CD8-positive, alpha-beta memory T cell (primary cell): ENCODE results near the gene HCN4. TPM values are rescaled to one million over a fixed set of nuclear protein-coding genes. Genes with fewer than 3 reads are reported as not detected.
"Not testable (repeated sequence)": the region's sequence is repeated elsewhere in the genome, so short reads cannot be mapped to it uniquely, and the experiment has no call there.

Experiments used
- CTCF ChIA-PET: fragments of 350-600 bp; sonication (Branson Sonifier 250); formaldehyde crosslinking; loops from one replicate; lab custom pipeline; 2021; ENCODE audit warnings: antibody characterized with exemption; lab: Charles Lee
- POLR2A ChIA-PET: fragments of 350-600 bp; sonication (Branson Sonifier 250); formaldehyde crosslinking; loops from one replicate; lab custom pipeline; 2021; ENCODE audit warnings: antibody characterized with exemption; lab: Charles Lee
- DNase-seq, 5 donors: peaks; one replicate each; pipeline versions ENCODE4 v3.0.0 to v3.0.0-alpha.2; 2020 to 2022; ENCODE audit warnings: mixed read lengths in 1 of 5
- H3K27ac ChIP-seq: one replicate; pipeline ENCODE4 v1.7.0; 2013; ENCODE audit warnings: low read depth, mild to moderate bottlenecking, low read length, moderate library complexity
- H3K27me3 ChIP-seq: 2 replicates; pipeline ENCODE4 v1.7.0; 2013; ENCODE audit warnings: low read length, mild to moderate bottlenecking; ENCODE audit not compliant: insufficient read depth, poor library complexity, severe bottlenecking
- H3K36me3 ChIP-seq: 2 replicates; pipeline ENCODE4 v1.7.0; 2013; ENCODE audit warnings: mild to moderate bottlenecking, low read length, moderate library complexity; ENCODE audit not compliant: insufficient read depth
- H3K4me1 ChIP-seq: 2 replicates; pipeline ENCODE4 v1.7.0; 2013; ENCODE audit warnings: mild to moderate bottlenecking, low read length, moderate library complexity; ENCODE audit not compliant: insufficient read depth
- H3K4me3 ChIP-seq: 2 replicates; pipeline ENCODE4 v1.7.0; 2013; ENCODE audit warnings: mild to moderate bottlenecking, low read length
- H3K9me3 ChIP-seq: 2 replicates; pipeline ENCODE4 v1.7.0; 2013; ENCODE audit warnings: mild to moderate bottlenecking, low read length
- H3K27ac Mint-ChIP-seq, 8 donors: one replicate each; pipeline ENCODE4 v1.8.0; 2020 to 2021; ENCODE audit warnings: mixed read lengths in 8 of 8, mild to moderate bottlenecking in 6 of 8, inconsistent platforms in 3 of 8, moderate library complexity in 3 of 8
- H3K27me3 Mint-ChIP-seq, 2 donors: one replicate each; pipeline ENCODE4 v1.8.0; 2020 to 2021; ENCODE audit warnings: mixed read lengths in 2 of 2, mild to moderate bottlenecking in 1 of 2, moderate library complexity in 1 of 2
- H3K36me3 Mint-ChIP-seq, 3 donors: one replicate each; pipeline ENCODE4 v1.8.0; 2020 to 2021; ENCODE audit warnings: mixed read lengths in 3 of 3, inconsistent platforms in 1 of 3, mild to moderate bottlenecking in 1 of 3
- H3K4me1 Mint-ChIP-seq, 3 donors: one replicate each; pipeline ENCODE4 v1.8.0; 2020 to 2021; ENCODE audit warnings: mixed read lengths in 3 of 3, inconsistent platforms in 1 of 3, mild to moderate bottlenecking in 1 of 3
- H3K4me3 Mint-ChIP-seq, 7 donors: one replicate each; pipeline ENCODE4 v1.8.0; 2020 to 2021; ENCODE audit warnings: mixed read lengths in 7 of 7, mild to moderate bottlenecking in 6 of 7, moderate library complexity in 4 of 7, inconsistent platforms in 2 of 7
- H3K9me3 Mint-ChIP-seq, 5 donors: one replicate each; pipeline ENCODE4 v1.8.0; 2020 to 2022; ENCODE audit warnings: mixed read lengths in 5 of 5, mild to moderate bottlenecking in 3 of 5, moderate library complexity in 2 of 5, inconsistent platforms in 1 of 5
- polyA plus RNA-seq: library from polyadenylated mRNA; unstranded; fragments of 300-500 nt; fragmentation: Illumina TruSeq; gene quantifications from one replicate; pipeline ENCODE4 v1.2.3, GENCODE V29; 2021
- total RNA-seq, 2 experiments: library from RNA; stranded (reverse); gene quantifications; one replicate each; pipeline ENCODE4 v1.2.3, GENCODE V29; 2021

The HCN4 gene
- total and polyA plus RNA-seq, 3 experiments from 2014 or later: 0.02 TPM; not detected in 1

DNA sequence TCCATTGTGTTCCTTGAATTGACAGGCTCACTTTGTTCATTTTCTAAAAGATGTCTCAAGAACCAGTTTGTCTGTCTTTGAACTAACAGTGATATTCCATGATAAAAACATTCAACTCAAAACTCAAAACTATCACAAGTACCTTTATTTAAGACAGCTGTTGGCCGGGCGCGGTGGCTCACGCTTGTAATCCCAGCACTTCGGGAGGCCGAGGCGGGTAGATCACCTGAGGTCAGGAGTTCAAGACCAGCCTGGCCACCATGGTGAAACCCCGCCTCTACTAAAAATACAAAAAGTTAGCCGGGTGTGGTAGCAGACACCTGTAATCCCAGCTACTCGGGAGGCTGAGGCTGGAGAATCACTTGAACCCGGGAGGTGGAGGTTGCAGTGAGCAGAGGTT is 68.5 kb downstream of the HCN4 start:
- H3K9me3 Mint-ChIP-seq, H3K27ac ChIP-seq, H3K4me1 Mint-ChIP-seq, H3K27me3 Mint-ChIP-seq, DNase-seq, H3K36me3 ChIP-seq, H3K27ac Mint-ChIP-seq, H3K27me3 ChIP-seq, H3K4me1 ChIP-seq, H3K9me3 ChIP-seq, POLR2A ChIA-PET, H3K4me3 Mint-ChIP-seq, CTCF ChIA-PET, H3K4me3 ChIP-seq: not testable (repeated sequence)
- H3K36me3 Mint-ChIP-seq: peaks cover 8 to 33% (median 11%) of the 10 kb centered on the region in 3 donors

GRCh38 chr15:73298522-73299245 is 70.1 kb downstream of the HCN4 start:
- peaks cover 0 to 8% (median 0%) of the 10 kb centered on the region in 3 donors for H3K4me1 Mint-ChIP-seq
- H3K4me1 ChIP-seq: no peaks in the 10 kb centered on the region
- H3K9me3 Mint-ChIP-seq: no peaks in the 10 kb centered on the region
- POLR2A ChIA-PET: no interaction called here
- peaks cover 8 to 36% (median 15%) of the 10 kb centered on the region in 3 donors for H3K36me3 Mint-ChIP-seq
- H3K27ac Mint-ChIP-seq: no peak overlapping the region
- H3K27me3 ChIP-seq: no peaks in the 10 kb centered on the region
- H3K27ac ChIP-seq: no peak overlapping the region
- no peak overlapping the region for H3K4me3 Mint-ChIP-seq
- H3K36me3 ChIP-seq: no peaks in the 10 kb centered on the region
- CTCF ChIA-PET: interaction anchor here (1.5 kb wide), 1 partner anchor 385 kb away, joined by 3 read pairs; no protein-coding TSS in a partner anchor
- H3K9me3 ChIP-seq: no peaks in the 10 kb centered on the region
- H3K27me3 Mint-ChIP-seq: peaks cover 0 to 4% of the 10 kb centered on the region in 2 donors
- no peak for DNase-seq
- no peak overlapping the region for H3K4me3 ChIP-seq

- no peaks in the 10 kb centered on the region for H3K36me3 ChIP-seq
- H3K27me3 Mint-ChIP-seq: peaks cover 0 to 3% of the 10 kb centered on the region in 2 donors
- no peaks in the 10 kb centered on the region for H3K9me3 Mint-ChIP-seq
- no peaks in the 10 kb centered on the region for H3K9me3 ChIP-seq
- ChIA-PET CTCF (interaction anchor here (1.5 kb wide), 1 partner anchor 387 kb away, joined by 3 read pairs; no protein-coding TSS in a partner anchor), POLR2A (no interaction called here)
- H3K4me3 ChIP-seq: no peak overlapping the region
- H3K36me3 Mint-ChIP-seq: peaks cover 4 to 25% (median 14%) of the 10 kb centered on the region in 3 donors
- H3K4me1 Mint-ChIP-seq: no peaks in the 10 kb centered on the region
- no peaks in the 10 kb centered on the region for H3K4me1 ChIP-seq
- no peak overlapping the region for H3K27ac ChIP-seq
- H3K27ac Mint-ChIP-seq: peak overlapping the region in 2 of 8 donors; percentile 66 to 85
- no peak for DNase-seq
- no peak overlapping the region for H3K4me3 Mint-ChIP-seq
- H3K27me3 ChIP-seq: no peaks in the 10 kb centered on the region
Observed at GRCh38 chr15:73296609-73297353, 72.0 kb downstream of the HCN4 start.

GRCh38 chr15:73295630-73296286 is 73.0 kb downstream of the HCN4 start:
- H3K36me3 Mint-ChIP-seq: peaks cover 4 to 21% (median 11%) of the 10 kb centered on the region in 3 donors
- CTCF ChIA-PET: no interaction called here
- no peaks in the 10 kb centered on the region for H3K9me3 Mint-ChIP-seq
- H3K27me3 Mint-ChIP-seq: peaks cover 0 to 3% of the 10 kb centered on the region in 2 donors
- Histone ChIP-seq H3K27ac (no peak overlapping the region), H3K36me3 (no peaks in the 10 kb centered on the region), H3K4me1 (no peaks in the 10 kb centered on the region), H3K27me3 (no peaks in the 10 kb centered on the region), H3K9me3 (no peaks in the 10 kb centered on the region), H3K4me3 (no peak overlapping the region)
- DNase-seq: no peak
- no peaks in the 10 kb centered on the region for H3K4me1 Mint-ChIP-seq
- H3K4me3 Mint-ChIP-seq: no peak overlapping the region
- POLR2A ChIA-PET: no interaction called here
- no peak overlapping the region for H3K27ac Mint-ChIP-seq

- no peak overlapping the region for H3K27ac Mint-ChIP-seq
- no peaks in the 10 kb centered on the region for H3K4me1 Mint-ChIP-seq
- peaks cover 0 to 3% of the 10 kb centered on the region in 2 donors for H3K27me3 Mint-ChIP-seq
- peaks cover 6 to 22% (median 18%) of the 10 kb centered on the region in 3 donors for H3K36me3 Mint-ChIP-seq
- ChIA-PET CTCF (no interaction called here), POLR2A (no interaction called here)
- Histone ChIP-seq H3K4me1 (no peaks in the 10 kb centered on the region), H3K36me3 (no peaks in the 10 kb centered on the region), H3K27ac (no peak overlapping the region), H3K27me3 (no peaks in the 10 kb centered on the region), H3K9me3 (no peaks in the 10 kb centered on the region), H3K4me3 (no peak overlapping the region)
- DNase-seq: no peak
- no peak overlapping the region for H3K4me3 Mint-ChIP-seq
- H3K9me3 Mint-ChIP-seq: no peaks in the 10 kb centered on the region
Observed at GRCh38 chr15:73293773-73294172, 75.0 kb downstream of the HCN4 start.

- Histone ChIP-seq H3K27ac (no peak overlapping the region), H3K9me3 (no peaks in the 10 kb centered on the region), H3K27me3 (no peaks in the 10 kb centered on the region), H3K4me1 (no peaks in the 10 kb centered on the region), H3K4me3 (no peak overlapping the region), H3K36me3 (no peaks in the 10 kb centered on the region)
- no peaks in the 10 kb centered on the region for H3K27me3 Mint-ChIP-seq
- POLR2A ChIA-PET: no interaction called here
- CTCF ChIA-PET: interaction anchor here (1.3 kb wide), 1 partner anchor 14 kb away, joined by 6 read pairs; no protein-coding TSS in a partner anchor
- DNase-seq: no peak
- H3K27ac Mint-ChIP-seq: no peak overlapping the region
- no peaks in the 10 kb centered on the region for H3K9me3 Mint-ChIP-seq
- peaks cover 6 to 32% (median 27%) of the 10 kb centered on the region in 3 donors for H3K36me3 Mint-ChIP-seq
- no peak overlapping the region for H3K4me3 Mint-ChIP-seq
- no peaks in the 10 kb centered on the region for H3K4me1 Mint-ChIP-seq
Observed at GRCh38 chr15:73291441-73291840, 77.3 kb downstream of the HCN4 start.

- no peak for DNase-seq
- no peaks in the 10 kb centered on the region for H3K9me3 Mint-ChIP-seq
- no peak overlapping the region for H3K4me3 Mint-ChIP-seq
- Histone ChIP-seq H3K4me1 (no peaks in the 10 kb centered on the region), H3K27ac (no peak overlapping the region), H3K4me3 (no peak overlapping the region), H3K27me3 (no peaks in the 10 kb centered on the region), H3K36me3 (no peaks in the 10 kb centered on the region), H3K9me3 (no peaks in the 10 kb centered on the region)
- peaks cover 6 to 32% (median 25%) of the 10 kb centered on the region in 3 donors for H3K36me3 Mint-ChIP-seq
- ChIA-PET POLR2A (no interaction called here), CTCF (interaction anchor here (1.5 to 3.7 kb wide), 2 partner anchors 13 to 18 kb away, joined by 3 to 15 read pairs; no protein-coding TSS in a partner anchor)
- no peak overlapping the region for H3K27ac Mint-ChIP-seq
- no peaks in the 10 kb centered on the region for H3K27me3 Mint-ChIP-seq
- no peaks in the 10 kb centered on the region for H3K4me1 Mint-ChIP-seq
Observed at GRCh38 chr15:73287019-73287418, 81.7 kb downstream of the HCN4 start.
